GM23338 (cell line): ENCODE data around the gene RABGAP1L. TPM values are rescaled to one million over a fixed set of nuclear protein-coding genes. Genes with fewer than 3 reads are reported as not detected.

Experiments
- CTCF ChIP-seq, 2 experiments: fragments of 200-600 bp in 1 of 2; sonication (generic) in 1 of 2; conservative IDR thresholded peaks; 2 replicates each; pipeline versions ENCODE4 v1.5.1 to v1.6.1; 2016 to 2017; ENCODE audit warnings: antibody characterized with exemption in 2 of 2, low read depth in 2 of 2, mild to moderate bottlenecking in 2 of 2, moderate library complexity in 1 of 2
- EZH2 ChIP-seq: fragments of 200-600 bp; sonication (generic); IDR thresholded peaks from one replicate; pipeline ENCODE4 v1.8.0; 2017; ENCODE audit warnings: antibody characterized with exemption, mild to moderate bottlenecking, low read depth; ENCODE audit not compliant: unreplicated experiment
- EZH2phosphoT487 ChIP-seq: fragments of 200-600 bp; sonication (generic); IDR thresholded peaks from one replicate; pipeline ENCODE4 v1.8.1; 2018; ENCODE audit warnings: antibody characterized with exemption; ENCODE audit not compliant: unreplicated experiment
- NANOG ChIP-seq: IDR thresholded peaks from 2 replicates; pipeline ENCODE4 v1.6.1; 2016; ENCODE audit warnings: antibody characterized with exemption, borderline replicate concordance
- ZNF114 ChIP-seq: fragments of 250-450 bp; sonication (Bioruptor Pico); IDR thresholded peaks from 2 replicates; pipeline ENCODE4 v1.5.0; 2020; ENCODE audit warnings: mild to moderate bottlenecking, moderate library complexity
- polyA plus RNA-seq: library from polyadenylated mRNA; unstranded; fragments of >200 nt; fragmentation: Nextera tagmentation; extraction: Ambion mirVana; gene quantifications from 2 replicates; pipeline ENCODE4 v1.2.1, GENCODE V29; 2016
- total RNA-seq: library from RNA; depleted of rRNA; stranded (reverse); fragments of >200 nt; shearing (Covaris generic); gene quantifications from 2 replicates; pipeline ENCODE4 v1.2.3, GENCODE V29; 2014
- TF ChIP-seq, protein P1 (sequence below): fragments of 250-450 bp; sonication (Bioruptor Pico); IDR thresholded peaks from 2 replicates; pipeline ENCODE4 v1.5.0; 2020; ENCODE audit warnings: mild to moderate bottlenecking, moderate library complexity

The RABGAP1L gene
- total and polyA plus RNA-seq, 2 experiments from 2014 or later: 83.2 to 136 TPM

DNA sequence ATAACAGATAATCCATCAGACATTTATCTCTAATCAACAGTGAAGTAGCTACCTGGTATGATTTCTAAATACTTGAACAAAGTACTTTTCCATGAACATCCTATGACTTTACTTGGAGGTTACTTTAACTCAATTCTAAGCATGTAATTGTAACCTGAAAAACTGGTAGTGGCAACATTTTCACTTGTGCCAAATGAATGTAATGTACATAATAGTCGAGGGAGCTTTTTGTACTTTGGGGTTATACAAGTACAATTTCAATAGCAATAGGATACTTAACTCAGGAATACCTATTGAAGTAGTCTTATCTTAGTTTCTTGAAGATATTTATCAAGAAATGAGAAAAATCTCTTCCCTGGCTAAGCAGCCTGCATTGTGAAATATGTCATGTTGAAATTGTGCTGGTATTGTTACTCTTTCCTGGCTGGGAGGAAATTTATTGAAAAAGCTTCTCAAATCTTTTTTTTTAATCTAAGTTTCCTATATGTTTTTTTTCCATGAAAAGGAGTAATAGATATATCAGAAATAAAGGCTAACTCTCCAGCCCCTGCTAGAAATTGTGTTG, 806.8 kb downstream of the RABGAP1L start (continued):
- TF ChIP-seq, protein P1, sequence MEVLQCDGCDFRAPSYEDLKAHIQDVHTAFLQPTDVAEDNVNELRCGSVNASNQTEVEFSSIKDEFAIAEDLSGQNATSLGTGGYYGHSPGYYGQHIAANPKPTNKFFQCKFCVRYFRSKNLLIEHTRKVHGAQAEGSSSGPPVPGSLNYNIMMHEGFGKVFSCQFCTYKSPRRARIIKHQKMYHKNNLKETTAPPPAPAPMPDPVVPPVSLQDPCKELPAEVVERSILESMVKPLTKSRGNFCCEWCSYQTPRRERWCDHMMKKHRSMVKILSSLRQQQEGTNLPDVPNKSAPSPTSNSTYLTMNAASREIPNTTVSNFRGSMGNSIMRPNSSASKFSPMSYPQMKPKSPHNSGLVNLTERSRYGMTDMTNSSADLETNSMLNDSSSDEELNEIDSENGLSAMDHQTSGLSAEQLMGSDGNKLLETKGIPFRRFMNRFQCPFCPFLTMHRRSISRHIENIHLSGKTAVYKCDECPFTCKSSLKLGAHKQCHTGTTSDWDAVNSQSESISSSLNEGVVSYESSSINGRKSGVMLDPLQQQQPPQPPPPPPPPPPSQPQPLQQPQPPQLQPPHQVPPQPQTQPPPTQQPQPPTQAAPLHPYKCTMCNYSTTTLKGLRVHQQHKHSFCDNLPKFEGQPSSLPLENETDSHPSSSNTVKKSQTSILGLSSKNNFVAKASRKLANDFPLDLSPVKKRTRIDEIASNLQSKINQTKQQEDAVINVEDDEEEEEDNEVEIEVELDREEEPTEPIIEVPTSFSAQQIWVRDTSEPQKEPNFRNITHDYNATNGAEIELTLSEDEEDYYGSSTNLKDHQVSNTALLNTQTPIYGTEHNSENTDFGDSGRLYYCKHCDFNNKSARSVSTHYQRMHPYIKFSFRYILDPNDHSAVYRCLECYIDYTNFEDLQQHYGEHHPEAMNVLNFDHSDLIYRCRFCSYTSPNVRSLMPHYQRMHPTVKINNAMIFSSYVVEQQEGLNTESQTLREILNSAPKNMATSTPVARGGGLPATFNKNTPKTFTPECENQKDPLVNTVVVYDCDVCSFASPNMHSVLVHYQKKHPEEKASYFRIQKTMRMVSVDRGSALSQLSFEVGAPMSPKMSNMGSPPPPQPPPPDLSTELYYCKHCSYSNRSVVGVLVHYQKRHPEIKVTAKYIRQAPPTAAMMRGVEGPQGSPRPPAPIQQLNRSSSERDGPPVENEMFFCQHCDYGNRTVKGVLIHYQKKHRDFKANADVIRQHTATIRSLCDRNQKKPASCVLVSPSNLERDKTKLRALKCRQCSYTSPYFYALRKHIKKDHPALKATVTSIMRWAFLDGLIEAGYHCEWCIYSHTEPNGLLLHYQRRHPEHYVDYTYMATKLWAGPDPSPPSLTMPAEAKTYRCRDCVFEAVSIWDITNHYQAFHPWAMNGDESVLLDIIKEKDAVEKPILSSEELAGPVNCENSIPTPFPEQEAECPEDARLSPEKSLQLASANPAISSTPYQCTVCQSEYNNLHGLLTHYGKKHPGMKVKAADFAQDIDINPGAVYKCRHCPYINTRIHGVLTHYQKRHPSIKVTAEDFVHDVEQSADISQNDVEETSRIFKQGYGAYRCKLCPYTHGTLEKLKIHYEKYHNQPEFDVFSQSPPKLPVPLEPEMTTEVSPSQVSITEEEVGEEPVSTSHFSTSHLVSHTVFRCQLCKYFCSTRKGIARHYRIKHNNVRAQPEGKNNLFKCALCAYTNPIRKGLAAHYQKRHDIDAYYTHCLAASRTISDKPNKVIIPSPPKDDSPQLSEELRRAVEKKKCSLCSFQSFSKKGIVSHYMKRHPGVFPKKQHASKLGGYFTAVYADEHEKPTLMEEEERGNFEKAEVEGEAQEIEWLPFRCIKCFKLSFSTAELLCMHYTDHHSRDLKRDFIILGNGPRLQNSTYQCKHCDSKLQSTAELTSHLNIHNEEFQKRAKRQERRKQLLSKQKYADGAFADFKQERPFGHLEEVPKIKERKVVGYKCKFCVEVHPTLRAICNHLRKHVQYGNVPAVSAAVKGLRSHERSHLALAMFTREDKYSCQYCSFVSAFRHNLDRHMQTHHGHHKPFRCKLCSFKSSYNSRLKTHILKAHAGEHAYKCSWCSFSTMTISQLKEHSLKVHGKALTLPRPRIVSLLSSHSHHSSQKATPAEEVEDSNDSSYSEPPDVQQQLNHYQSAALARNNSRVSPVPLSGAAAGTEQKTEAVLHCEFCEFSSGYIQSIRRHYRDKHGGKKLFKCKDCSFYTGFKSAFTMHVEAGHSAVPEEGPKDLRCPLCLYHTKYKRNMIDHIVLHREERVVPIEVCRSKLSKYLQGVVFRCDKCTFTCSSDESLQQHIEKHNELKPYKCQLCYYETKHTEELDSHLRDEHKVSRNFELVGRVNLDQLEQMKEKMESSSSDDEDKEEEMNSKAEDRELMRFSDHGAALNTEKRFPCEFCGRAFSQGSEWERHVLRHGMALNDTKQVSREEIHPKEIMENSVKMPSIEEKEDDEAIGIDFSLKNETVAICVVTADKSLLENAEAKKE (CRISPR knock-in tag): no peak
- no peak for TF ChIP-seq CTCF (conservative IDR thresholded peaks at IDR 0.05; ENCODE audit: low read depth in 2 of 2)
- no peak for TF ChIP-seq EZH2phosphoT487
- no peak for TF ChIP-seq ZNF114 (CRISPR knock-in tag)
- no peak for TF ChIP-seq NANOG
- no peak for TF ChIP-seq EZH2
